H1 (cell line): ENCODE results near the gene MGAT5. TPM values are rescaled to one million over a fixed set of nuclear protein-coding genes. Genes with fewer than 3 reads are reported as not detected.

Experiments used
- CTCF ChIA-PET: fragments of 300-600 bp; sonication (Branson Sonifier 250); formaldehyde crosslinking; loops from one replicate; lab custom pipeline; 2021; ENCODE audit not compliant: partially characterized antibody; lab: Charles Lee
- POLR2A ChIA-PET: fragments of 300-600 bp; sonication (Branson Sonifier 250); formaldehyde crosslinking; loops from one replicate; lab custom pipeline; 2021; ENCODE audit warnings: inconsistent platforms; ENCODE audit not compliant: partially characterized antibody; lab: Charles Lee
- DNase-seq, 2 experiments: peaks; one replicate each; pipeline versions ENCODE4 v3.0.0 to v3.0.0-alpha.2; 2010 to 2022; ENCODE audit warnings: low spot score in 2 of 2, low read depth in 1 of 2, mixed read lengths in 1 of 2
- FAIRE-seq: peaks from 2 replicates; lab custom pipeline; 2011; peaks lifted over from hg19 to GRCh38; lab: Jason Lieb, UNC
- H2AFZ ChIP-seq: 2 replicates; pipeline ENCODE4 v1.8.1; 2012; ENCODE audit warnings: low read length, inconsistent platforms
- H2AK5ac ChIP-seq: 2 replicates; pipeline ENCODE4 v1.6.1; 2013; ENCODE audit warnings: low read depth, low read length
- H2BK120ac ChIP-seq: replicated peaks from 2 replicates; pipeline ENCODE3; 2013; ENCODE audit warnings: low read depth, low read length, inconsistent platforms
- H2BK12ac ChIP-seq: 2 replicates; pipeline ENCODE4 v1.6.1; 2013; ENCODE audit warnings: low read depth, low read length
- H2BK15ac ChIP-seq: 2 replicates; pipeline ENCODE4 v1.6.1; 2013; ENCODE audit warnings: low read length
- H2BK20ac ChIP-seq: 2 replicates; pipeline ENCODE4 v1.6.1; 2013; ENCODE audit warnings: low read length
- H2BK5ac ChIP-seq: 2 replicates; pipeline ENCODE4 v1.6.1; 2013; ENCODE audit warnings: low read depth, low read length
- H3K14ac ChIP-seq: 2 replicates; pipeline ENCODE4 v1.6.1; 2013; ENCODE audit warnings: inconsistent platforms; ENCODE audit not compliant: insufficient read length
- H3K18ac ChIP-seq: 2 replicates; pipeline ENCODE4 v1.6.1; 2013; ENCODE audit warnings: low read length; ENCODE audit errors: extremely low read depth
- H3K23ac ChIP-seq: 2 replicates; pipeline ENCODE4 v1.6.1; 2013; ENCODE audit warnings: inconsistent platforms; ENCODE audit not compliant: insufficient read length
- H3K23me2 ChIP-seq: 2 replicates; pipeline ENCODE4 v1.6.1; 2013; ENCODE audit warnings: low read depth, low read length
- H3K27ac ChIP-seq: 2 replicates; pipeline ENCODE4 v1.6.1; 2011; ENCODE audit warnings: low read depth, low read length, inconsistent platforms
- H3K27me3 ChIP-seq, 4 experiments: replicated peaks in 1 of 4; 1 replicate in 1 of 4; 2 replicates in 3 of 4; pipeline versions ENCODE4 v1.6.1 to v1.8.1; 2011 to 2013; ENCODE audit warnings: low read length in 3 of 4, mild to moderate bottlenecking in 3 of 4, inconsistent platforms in 2 of 4, mixed read lengths in 2 of 4, moderate library complexity in 1 of 4; ENCODE audit not compliant: control insufficient read depth in 3 of 4, insufficient read depth in 3 of 4; ENCODE audit errors: extremely low read depth in 1 of 4
- H3K36me3 ChIP-seq, 4 experiments: 2 replicates each; pipeline versions ENCODE4 v1.6.1 to v1.8.1; 2011 to 2013; ENCODE audit warnings: mild to moderate bottlenecking in 4 of 4, low read length in 3 of 4, moderate library complexity in 2 of 4, control low read depth in 1 of 4, inconsistent platforms in 1 of 4; ENCODE audit not compliant: insufficient read depth in 4 of 4, control insufficient read depth in 2 of 4
- H3K4ac ChIP-seq: replicated peaks from 2 replicates; pipeline ENCODE3; 2013; ENCODE audit warnings: low read length, low read depth, mixed read lengths, inconsistent platforms; ENCODE audit not compliant: insufficient read length
- H3K4me1 ChIP-seq, 4 experiments: replicated peaks in 1 of 4; 1 replicate in 1 of 4; 2 replicates in 3 of 4; pipeline versions ENCODE4 v1.6.1 to v1.8.1; 2011 to 2013; ENCODE audit warnings: low read length in 3 of 4, inconsistent platforms in 2 of 4, mixed read lengths in 1 of 4; ENCODE audit not compliant: insufficient read depth in 4 of 4, control insufficient read depth in 3 of 4
- H3K4me2 ChIP-seq, 2 experiments: 2 replicates each; pipeline versions ENCODE4 v1.6.1 to v1.8.1; 2011 to 2013; ENCODE audit warnings: low read depth in 2 of 2, low read length in 2 of 2, control low read depth in 1 of 2, inconsistent platforms in 1 of 2, mild to moderate bottlenecking in 1 of 2; ENCODE audit not compliant: insufficient read depth in 1 of 2
- H3K4me3 ChIP-seq, 4 experiments: fragments of 200-600, 300-600 bp in 1 of 4; sonication (generic), shearing (Covaris generic), sonication (Bioruptor Twin) in 1 of 4; 2 replicates each; pipeline versions ENCODE4 v1.5.1 to v1.8.1; 2011 to 2016; ENCODE audit warnings: low read length in 4 of 4, low read depth in 3 of 4, control low read depth in 2 of 4, inconsistent platforms in 2 of 4, mild to moderate bottlenecking in 2 of 4, mixed read lengths in 1 of 4, moderate library complexity in 1 of 4; ENCODE audit not compliant: insufficient read depth in 2 of 4; ENCODE audit errors: extremely low read depth in 1 of 4
- H3K56ac ChIP-seq: replicated peaks from 2 replicates; pipeline ENCODE3; 2013; ENCODE audit warnings: low read depth, mild to moderate bottlenecking, mixed read lengths, low read length, inconsistent platforms; ENCODE audit not compliant: insufficient read length
- H3K79me1 ChIP-seq: 2 replicates; pipeline ENCODE4 v1.6.1; 2013; ENCODE audit warnings: low read depth, low read length, control low read depth
- H3K79me2 ChIP-seq, 2 experiments: 2 replicates each; pipeline versions ENCODE4 v1.6.1 to v1.8.1; 2012 to 2013; ENCODE audit warnings: low read length in 2 of 2, mild to moderate bottlenecking in 2 of 2, inconsistent platforms in 1 of 2; ENCODE audit not compliant: insufficient read depth in 2 of 2, control insufficient read depth in 1 of 2
- H3K9ac ChIP-seq, 4 experiments: replicated peaks in 1 of 4; 1 replicate in 1 of 4; 2 replicates in 3 of 4; pipeline versions ENCODE4 v1.6.1 to v1.8.1; 2011 to 2013; ENCODE audit warnings: low read depth in 3 of 4, low read length in 3 of 4, control low read depth in 2 of 4, mild to moderate bottlenecking in 2 of 4, moderate library complexity in 2 of 4, inconsistent platforms in 1 of 4; ENCODE audit errors: extremely low read depth in 1 of 4
- H3K9me3 ChIP-seq, 2 experiments: 2 replicates each; pipeline versions ENCODE4 v1.6.1 to v1.8.1; 2012 to 2013; ENCODE audit warnings: mild to moderate bottlenecking in 2 of 2, moderate library complexity in 2 of 2, control low read depth in 1 of 2, inconsistent platforms in 1 of 2, low read depth in 1 of 2, low read length in 1 of 2, mixed read lengths in 1 of 2; ENCODE audit not compliant: insufficient read depth in 2 of 2
- H4K20me1 ChIP-seq, 2 experiments: replicated peaks in 1 of 2; 2 replicates each; pipeline versions ENCODE3 to v1.8.1; 2011 to 2013; ENCODE audit warnings: inconsistent platforms in 2 of 2, low read length in 2 of 2, mild to moderate bottlenecking in 1 of 2; ENCODE audit not compliant: insufficient read depth in 2 of 2, control insufficient read depth in 1 of 2
- H4K5ac ChIP-seq: 2 replicates; pipeline ENCODE4 v1.6.1; 2013; ENCODE audit warnings: low read length, low read depth, mixed read lengths, inconsistent platforms; ENCODE audit not compliant: insufficient read length
- H4K8ac ChIP-seq: 2 replicates; pipeline ENCODE4 v1.8.0; 2013; ENCODE audit warnings: mild to moderate bottlenecking, moderate library complexity, low read length, inconsistent platforms; ENCODE audit not compliant: insufficient read depth; ENCODE audit errors: extremely low read depth
- H4K91ac ChIP-seq: replicated peaks from 2 replicates; pipeline ENCODE3; 2013; ENCODE audit warnings: low read length, mixed read lengths, inconsistent platforms; ENCODE audit not compliant: insufficient read length
- RBBP5 ChIP-seq: IDR thresholded peaks from 2 replicates; pipeline ENCODE4 v1.7.1; 2012; ENCODE audit warnings: low read depth, mild to moderate bottlenecking, inconsistent platforms, low read length, moderate library complexity, borderline replicate concordance
- WGBS, 2 experiments: shearing (Covaris generic) in 1 of 2; methylation state at CpG; one replicate each; pipeline versions ENCODE4 v1.1.6 to v1.1.7; 2013 to 2015; ENCODE audit warnings: low lambda C conversion rate in 2 of 2, mixed read lengths in 2 of 2, inconsistent platforms in 1 of 2, low coverage in 1 of 2, missing lambda C conversion rate in 1 of 2; ENCODE audit not compliant: insufficient replicate concordance in 2 of 2, insufficient coverage in 1 of 2, insufficient read length in 1 of 2; ENCODE audit errors: extremely low coverage in 1 of 2, missing lambda C conversion rate in 1 of 2; 5-methylcytosine and 5-hydroxymethylcytosine counted together
- polyA plus RNA-seq, 7 experiments: library from polyadenylated mRNA; depleted of rRNA in 3 of 7; stranded (reverse) in 5 of 7; unstranded in 2 of 7; fragments of >200 nt in 5 of 7; fragments of 200-250 nt in 2 of 7; gene quantifications; 1 replicate in 5 of 7; 2 replicates in 1 of 7; 4 replicates in 1 of 7; pipeline versions ENCODE4 v1.2.1 to v1.2.3, GENCODE V29; 2011 to 2013; ENCODE audit warnings: missing spikeins in 2 of 7, mixed read lengths in 2 of 7
- total RNA-seq: library from RNA; stranded (reverse); fragmentation: NEBNext Ultra II Directional; extraction: Animal tissue kit (Norgen Biotek cat#: 25700); gene quantifications from 2 replicates; pipeline ENCODE4 v1.2.1, GENCODE V29; 2021

The MGAT5 gene
- total and polyA plus RNA-seq, 2 of the 8 experiments (the other 6 are each of a cell fraction or from before 2014, with no cell fraction given): 11.2 to 49.2 TPM

- Histone ChIP-seq H4K8ac (no peak overlapping the region), H2BK20ac (no peak overlapping the region), H3K4me2 (no peak overlapping the region), H3K23ac (no peak overlapping the region), H2AK5ac (no peak overlapping the region), H3K4ac (no peak overlapping the region), H4K20me1 (no peaks in the 10 kb centered on the region), H3K56ac (no peak overlapping the region), H3K36me3 (no peaks in the 10 kb centered on the region; a peak in 2 of 8 replicates), H3K4me1 (peaks cover 0 to 3% (median 0%) of the 10 kb centered on the region in 4 experiments; a peak in 3 of 7 replicates), H3K4me3 (no peak overlapping the region), H2BK120ac (no peak overlapping the region), H2BK5ac (no peak overlapping the region), H4K91ac (no peak overlapping the region), H3K27ac (no peak overlapping the region), H3K9me3 (no peaks in the 10 kb centered on the region), H3K23me2 (no peaks in the 10 kb centered on the region), H3K9ac (no peak overlapping the region), H3K14ac (no peak overlapping the region), H2BK12ac (no peak overlapping the region), H3K27me3 (no peaks in the 10 kb centered on the region), H2AFZ (no peak overlapping the region), H4K5ac (no peak overlapping the region), H2BK15ac (no peak overlapping the region), H3K79me2 (no peaks in the 10 kb centered on the region), H3K79me1 (no peaks in the 10 kb centered on the region), H3K18ac (no peak overlapping the region)
- WGBS, 2 experiments: 91% methylated on average over 10 of the region's 10 CpGs; no CpG with 5 or more reads in 1 of the 2 experiments
- DNase-seq (no peak), FAIRE-seq (no peak)
- ChIA-PET CTCF (interaction anchor here (0.9 to 1.7 kb wide), 5 partner anchors 10 to 443 kb away, joined by 3 to 7 read pairs (median 5); no protein-coding TSS in a partner anchor), POLR2A (no interaction called here)
- no peak for TF ChIP-seq RBBP5
These were observed 201.6 kb downstream of the MGAT5 start for GRCh38 chr2:134455426-134455825.
